Adrenal gland (tissue), 12 donors: ENCODE measurements around the gene ESR2. TPM values are rescaled to one million over a fixed set of nuclear protein-coding genes. Genes with fewer than 3 reads are reported as not detected.
"Not testable (repeated sequence)": the region's sequence is repeated elsewhere in the genome, so short reads cannot be mapped to it uniquely, and the experiment has no call there.

ENCODE experiments used
- DNase-seq, 7 donors: peaks; one replicate each; pipeline ENCODE4 v3.0.0-alpha.2; 2019 to 2020
- H3K27ac ChIP-seq, 5 donors: fragments of 200-600 bp; sonication (generic) in 4 of 5; 1 replicate in 3 of 5; 2 replicates in 2 of 5; pipeline versions ENCODE4 v1.5.1 to v1.8.0; 2016 to 2020; ENCODE audit warnings: mild to moderate bottlenecking in 1 of 5
- H3K27me3 ChIP-seq: fragments of 200-600 bp; 2 replicates; pipeline ENCODE4 v1.8.0; 2021
- H3K36me3 ChIP-seq, 2 donors: fragments of 200-600 bp; replicated peaks in 1 of 2; 1 replicate in 1 of 2; 2 replicates in 1 of 2; pipeline versions ENCODE4 v1.5.1 to v1.8.0; 2018 to 2022
- H3K4me1 ChIP-seq, 2 donors: fragments of 200-600 bp; replicated peaks in 1 of 2; 1 replicate in 1 of 2; 2 replicates in 1 of 2; pipeline versions ENCODE4 v1.5.1 to v1.8.0; 2018 to 2021
- H3K4me3 ChIP-seq, 4 donors: fragments of 200-600 bp; sonication (generic) in 3 of 4; one replicate each; pipeline ENCODE4 v1.5.1; 2016 to 2018
- H3K9me3 ChIP-seq, 3 donors: fragments of 200-600 bp; sonication (generic) in 1 of 3; replicated peaks in 1 of 3; 1 replicate in 2 of 3; 2 replicates in 1 of 3; pipeline versions ENCODE4 v1.5.1 to v1.8.0; 2016 to 2021
- CTCF ChIP-seq, 6 experiments: fragments of 450-650 bp in 4 of 6; fragments of 200-600 bp in 2 of 6; sonication (generic) in 1 of 6; IDR thresholded peaks; 1 replicate in 5 of 6; 2 replicates in 1 of 6; pipeline versions ENCODE4 v1.5.1 to v1.8.0; 2016 to 2021; ENCODE audit warnings: antibody characterized with exemption in 6 of 6, mild to moderate bottlenecking in 2 of 6, moderate library complexity in 1 of 6
- POLR2A ChIP-seq, 2 donors: fragments of 450-650 bp; IDR thresholded peaks; one replicate each; pipeline ENCODE4 v1.6.1; 2017; ENCODE audit warnings: antibody characterized with exemption in 2 of 2, mild to moderate bottlenecking in 2 of 2, moderate library complexity in 1 of 2
- WGBS, 4 donors: extraction: QIAGEN DNeasy Blood & Tissue Kit in 2 of 4; methylation state at CpG; one replicate each; pipeline versions ENCODE4 v1.1.5 to v1.1.7; 2013 to 2017; 5-methylcytosine and 5-hydroxymethylcytosine counted together
- intact Hi-C, 2 donors: fragments of 100-400 bp; cut with DNase I; formaldehyde crosslinking; loops; one replicate each; pipeline versions ENCODE4 v1.14.1 to v1.15.0; 2022 to 2023
- polyA plus RNA-seq, 3 donors: library from polyadenylated mRNA; stranded (reverse); fragments of 200-250 nt in 2 of 3; fragments of 350-450 nt in 1 of 3; fragmentation: Illumina TruSeq in 1 of 3; extraction: RNeasy Lipid Tissue Mini Kit (QIAGEN cat#74804) in 1 of 3; gene quantifications; one replicate each; pipeline ENCODE4 v1.2.3, GENCODE V29; 2013 to 2014
- total RNA-seq, 9 donors: library from RNA; depleted of rRNA in 4 of 9; stranded (reverse); fragments of >200 nt in 4 of 9; fragments of 120-200 nt in 1 of 9; fragmentation: NEBNext Ultra II Directional in 1 of 9; extraction: Animal tissue kit (Norgen Biotek cat#: 25700) in 1 of 9; gene quantifications; one replicate each; pipeline versions ENCODE4 v1.1.0 to v1.2.4, GENCODE V29; 2013 to 2023
- donor health status: healthy with polysubstance abuse.
- donor health status: Bipolar disorder and iron deficiency.
- donor health status: DM: yes; HTN: yes; CAD: no.
- donor health status: DM: no; HTN: no; CAD: no.
- donor health status: DM: no; HTN: no; CAD: no.
- donor health status: DM: yes; HTN: yes; CAD: no.

The ESR2 gene
- total and polyA plus RNA-seq, 12 donors: 3.0 to 36.0 (median 18.8) TPM

GRCh38 chr14:64213853-64214570, 80.2 kb downstream of the ESR2 start:
- H3K4me1 ChIP-seq: peaks cover 0 to 11% of the 10 kb centered on the region in 2 donors
- TF ChIP-seq POLR2A (IDR thresholded peaks at IDR 0.05) (peak in 1 of 2 donors; percentile 16), CTCF (IDR thresholded peaks at IDR 0.05) (no peak)
- DNase-seq: peak in 2 of 7 donors; percentile 21 to 40
- H3K36me3 ChIP-seq: peaks cover 0 to 81% of the 10 kb centered on the region in 2 donors
- H3K27me3 ChIP-seq: no peaks in the 10 kb centered on the region
- 91 to 96% (median 94%) methylated on average over 15 of the region's 15 CpGs for WGBS, 4 donors
- no peak overlapping the region for H3K4me3 ChIP-seq
- H3K27ac ChIP-seq: peak overlapping the region in 1 of 5 donors; percentile 21
- no peaks in the 10 kb centered on the region for H3K9me3 ChIP-seq
- intact Hi-C loops: no loop called here

- DNase-seq: no peak
- intact Hi-C loops: no loop called here
- H3K4me1 ChIP-seq: peaks cover 0 to 11% of the 10 kb centered on the region in 2 donors
- no peak for TF ChIP-seq CTCF (IDR thresholded peaks at IDR 0.05)
- no peak for TF ChIP-seq POLR2A (IDR thresholded peaks at IDR 0.05)
- peaks cover 0 to 81% of the 10 kb centered on the region in 2 donors for H3K36me3 ChIP-seq
- H3K4me3 ChIP-seq: no peak overlapping the region
- H3K9me3 ChIP-seq: no peaks in the 10 kb centered on the region
- H3K27ac ChIP-seq: no peak overlapping the region
- no peaks in the 10 kb centered on the region for H3K27me3 ChIP-seq
- 92 to 97% (median 94%) methylated on average over 5 of the region's 5 CpGs for WGBS, 4 donors
Observed at GRCh38 chr14:64213086-64213485, 81.1 kb downstream of the ESR2 start.

- peak in 1 of 7 donors; percentile 15 for DNase-seq
- Histone ChIP-seq H3K36me3 (peaks cover 0 to 77% of the 10 kb centered on the region in 2 donors), H3K27me3 (no peaks in the 10 kb centered on the region), H3K9me3 (no peaks in the 10 kb centered on the region), H3K4me1 (peaks cover 0 to 7% of the 10 kb centered on the region in 2 donors), H3K27ac (no peak overlapping the region), H3K4me3 (no peak overlapping the region)
- no peak for TF ChIP-seq POLR2A (IDR thresholded peaks at IDR 0.05)
- TF ChIP-seq CTCF (IDR thresholded peaks at IDR 0.05): no peak
- WGBS, 4 donors: 95 to 98% (median 97%) methylated on average over 8 of the region's 8 CpGs
- intact Hi-C loops: no loop called here
Observed at GRCh38 chr14:64212666-64213065, 81.5 kb downstream of the ESR2 start.

GRCh38 chr14:64210912-64211311, 83.3 kb downstream of the ESR2 start:
- WGBS, 4 donors: 89 to 94% (median 92%) methylated on average over 6 of the region's 6 CpGs
- peak in 1 of 7 donors; percentile 12 for DNase-seq
- intact Hi-C loops, H3K4me1 ChIP-seq, H3K27me3 ChIP-seq, H3K27ac ChIP-seq, H3K4me3 ChIP-seq, H3K9me3 ChIP-seq: not testable (repeated sequence)
- H3K36me3 ChIP-seq: peaks cover 0 to 65% of the 10 kb centered on the region in 2 donors

- WGBS, 4 donors: 89 to 96% (median 92%) methylated on average over 12 of the region's 12 CpGs
- no peaks in the 10 kb centered on the region for H3K27me3 ChIP-seq
- peaks cover 0 to 61% of the 10 kb centered on the region in 2 donors for H3K36me3 ChIP-seq
- H3K27ac ChIP-seq: no peak overlapping the region
- TF ChIP-seq POLR2A (IDR thresholded peaks at IDR 0.05) (no peak), CTCF (IDR thresholded peaks at IDR 0.05) (no peak)
- intact Hi-C loops: no loop called here
- no peaks in the 10 kb centered on the region for H3K9me3 ChIP-seq
- DNase-seq: no peak
- H3K4me3 ChIP-seq: no peak overlapping the region
- H3K4me1 ChIP-seq: no peaks in the 10 kb centered on the region
Observed at GRCh38 chr14:64210216-64210615, 84.0 kb downstream of the ESR2 start.
